Right kidney (tissue), 1 donor: ENCODE measurements around the gene WDR45B.
"Not testable (repeated sequence)": the region's sequence is repeated elsewhere in the genome, so short reads cannot be mapped to it uniquely, and the experiment has no call there.

ENCODE experiments used
- DNase-seq: peaks from one replicate; pipeline ENCODE4 v3.0.0-alpha.2; 2016

Gene WDR45B

GRCh38 chr17:82658331-82658730 lies 10.1 kb upstream of the WDR45B start:
- no peak for DNase-seq

GRCh38 chr17:82657926-82658325 lies 9.7 kb upstream of the WDR45B start:
- DNase-seq, result no peak

DNA sequence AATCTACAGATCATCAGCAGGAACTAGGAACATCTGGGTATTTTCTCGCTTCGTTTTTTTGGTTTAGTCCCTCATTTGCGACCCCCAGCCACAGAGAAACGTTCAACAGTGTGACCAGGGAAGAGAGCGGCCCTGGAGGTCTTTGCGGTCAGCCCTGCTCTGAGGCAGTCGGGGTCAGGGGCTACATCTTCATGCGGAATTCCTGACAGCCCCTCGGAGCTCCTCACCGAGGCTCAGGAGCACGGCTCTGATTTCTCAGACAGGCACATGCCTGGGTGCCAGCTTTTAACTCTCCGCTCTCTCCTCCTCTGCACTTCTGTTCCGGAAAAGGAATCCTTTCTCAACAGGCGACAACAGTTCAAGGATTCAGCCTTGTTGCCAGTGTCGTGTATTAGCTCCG lies 8.0 kb upstream of the WDR45B start:
- DNase-seq, result no peak

- no peak for DNase-seq
Observed at GRCh38 chr17:82655523-82655922, 7.3 kb upstream of the WDR45B start.

- DNase-seq, result no peak
Observed at GRCh38 chr17:82655038-82655479, 6.8 kb upstream of the WDR45B start.

DNA sequence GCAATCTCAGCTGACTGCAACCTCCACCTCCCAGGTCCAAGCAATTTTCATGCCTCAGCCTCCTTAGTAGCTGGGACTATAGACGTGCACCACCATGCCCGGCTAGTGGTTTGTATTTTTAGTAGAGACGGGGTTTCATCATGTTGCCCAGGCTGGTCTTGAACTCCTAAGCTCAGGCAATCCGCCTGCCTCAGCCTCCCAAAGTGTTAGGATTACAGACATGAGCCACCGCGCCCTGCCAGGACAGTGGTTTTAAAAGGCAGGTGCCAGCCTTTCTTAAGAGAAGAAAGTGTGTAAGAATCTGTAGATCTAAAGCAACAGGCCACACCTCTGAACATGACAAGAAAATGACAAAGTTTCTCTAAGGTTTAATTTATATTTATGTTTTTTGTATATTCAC lies 6.4 kb upstream of the WDR45B start:
- not testable (repeated sequence) for DNase-seq

DNA sequence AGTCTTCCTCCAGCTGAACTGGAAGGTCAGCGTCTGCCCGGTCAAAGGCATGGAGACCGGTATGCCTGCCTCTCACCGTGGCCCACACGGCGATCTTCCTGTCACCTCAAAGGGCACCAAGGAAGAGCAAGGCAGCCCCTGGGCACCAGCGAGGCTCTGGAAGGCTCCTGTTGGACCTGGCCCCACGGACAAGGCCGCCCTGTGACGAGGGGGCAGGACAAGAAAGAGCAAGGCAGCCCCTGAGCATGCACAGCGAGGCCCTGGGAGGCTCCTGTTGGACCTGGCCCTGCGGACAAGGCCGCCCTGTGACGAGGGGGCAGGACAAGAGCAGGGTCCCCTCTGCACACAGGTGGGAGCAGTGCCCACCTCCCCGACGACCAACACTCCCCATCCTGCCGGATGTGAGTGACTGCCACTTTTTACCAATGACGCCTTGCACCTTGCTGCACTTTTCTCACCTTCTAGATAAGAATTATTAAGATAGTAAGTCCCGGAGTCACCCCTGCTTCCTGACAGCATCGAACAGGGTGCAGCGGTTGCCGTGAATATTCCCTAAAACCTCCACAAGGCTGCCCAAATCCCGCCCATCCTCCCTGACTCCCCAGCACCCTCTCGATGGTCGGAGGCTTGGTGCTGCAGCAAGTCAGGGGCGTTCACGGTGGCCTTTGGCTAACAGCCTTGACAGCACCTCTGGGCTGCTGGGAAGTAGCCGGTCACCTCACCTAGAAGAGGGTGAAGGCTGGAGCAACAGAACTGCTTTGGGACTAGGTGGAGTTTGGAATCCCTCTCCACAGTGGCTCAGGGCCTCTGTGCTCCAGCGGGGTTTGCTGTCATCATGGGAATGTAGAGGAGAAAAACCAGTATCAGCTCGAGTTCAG lies 5.6 kb upstream of the WDR45B start:
- no peak for DNase-seq

- DNase-seq, result no peak
Observed at GRCh38 chr17:82650723-82651122, 2.5 kb upstream of the WDR45B start.

GRCh38 chr17:82649501-82650261 lies 1.4 kb upstream of the WDR45B start:
- no peak for DNase-seq

- DNase-seq, result peak; percentile 58
Observed at GRCh38 chr17:82648742-82649331, 593 bp upstream of the WDR45B start.

DNA sequence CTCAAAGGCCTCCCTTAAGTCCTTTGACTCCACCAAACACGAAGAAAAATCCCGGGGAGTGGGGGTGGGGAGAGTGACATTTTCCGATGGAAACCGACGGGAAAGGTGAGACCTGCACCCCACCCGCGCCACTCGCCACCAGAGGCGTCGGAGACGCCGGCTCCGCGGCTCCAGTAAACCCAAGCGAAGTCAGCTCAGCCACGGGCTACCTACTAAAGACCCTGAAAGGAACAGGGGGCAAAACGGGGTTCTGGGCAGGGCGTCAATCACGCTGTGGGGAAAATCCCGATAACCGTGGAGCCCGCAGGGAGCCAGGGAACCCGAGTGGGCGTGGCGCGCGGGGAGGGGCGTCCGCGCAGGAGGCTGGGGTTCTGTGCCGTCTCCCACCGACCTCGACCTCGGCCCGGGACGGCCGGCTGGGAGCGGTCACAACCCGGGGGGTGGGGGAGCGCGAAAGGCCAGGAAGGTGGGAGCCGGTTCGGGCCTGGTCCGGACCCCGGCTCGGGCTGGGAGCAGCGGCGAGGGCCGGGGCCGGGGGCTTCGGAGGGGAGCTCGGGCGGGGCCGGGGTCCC lies 565 bp downstream of the WDR45B start:
- peak; percentile 71 for DNase-seq

DNA sequence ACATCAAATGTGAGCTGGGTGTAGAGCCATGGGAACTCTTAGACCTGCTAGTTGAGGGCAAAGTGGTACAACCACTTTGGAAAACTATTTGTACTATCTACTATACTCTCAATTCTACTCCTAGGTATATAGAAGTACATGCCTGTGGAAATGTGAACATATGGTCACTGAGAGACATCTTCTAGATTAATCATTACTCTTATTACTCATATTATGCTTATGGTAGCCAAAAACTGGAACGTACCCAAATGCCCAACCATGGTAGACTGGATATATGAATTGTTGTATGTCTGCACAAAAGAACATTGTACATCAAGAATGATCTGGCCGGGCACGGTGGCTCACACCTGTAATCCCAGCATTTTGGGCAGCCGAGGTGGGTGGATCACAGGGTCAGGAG lies 2.7 kb downstream of the WDR45B start:
- DNase-seq, result no peak

DNA sequence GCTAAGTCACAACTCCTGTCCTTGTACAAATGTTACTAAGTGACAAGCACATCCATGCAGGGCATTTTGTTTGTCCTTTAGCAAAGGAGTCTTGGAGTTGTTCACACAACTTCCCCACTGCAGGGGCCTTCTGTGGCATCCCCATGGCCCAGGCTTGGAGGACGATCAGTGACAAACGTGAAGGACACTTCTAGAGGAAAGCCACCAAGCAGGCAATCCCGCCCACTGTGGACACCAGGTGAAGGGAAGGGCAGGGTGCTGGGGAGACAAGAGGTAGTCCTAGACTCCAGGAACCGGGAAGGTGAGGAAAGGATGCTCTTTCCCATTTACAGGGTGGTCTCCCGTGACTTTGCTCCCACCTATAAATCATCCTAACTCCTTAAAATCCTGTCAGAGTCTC lies 4.1 kb downstream of the WDR45B start:
- DNase-seq, result no peak

DNA sequence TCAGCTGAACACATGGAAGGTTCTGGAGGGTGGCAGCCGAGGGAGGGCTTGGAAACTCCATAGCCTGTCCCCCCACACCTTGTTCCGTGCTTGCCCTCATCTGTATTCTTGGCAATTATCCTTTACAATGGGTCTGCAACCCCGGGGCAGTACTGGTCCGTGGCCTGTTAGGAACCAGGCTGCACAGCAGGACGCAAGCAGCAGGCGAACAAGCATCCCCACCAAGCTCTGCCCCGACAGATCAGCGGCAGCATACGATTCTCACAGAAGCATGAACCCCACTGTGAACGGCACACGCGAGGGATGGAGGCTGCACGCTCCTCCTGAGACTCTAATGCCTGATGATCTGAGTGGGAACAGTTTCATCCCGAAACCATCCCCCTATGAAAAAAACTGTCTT lies 6.2 kb downstream of the WDR45B start:
- DNase-seq, result no peak

- no peak for DNase-seq
Observed at GRCh38 chr17:82640036-82640435, 8.2 kb downstream of the WDR45B start.

- no peak for DNase-seq
Observed at GRCh38 chr17:82639628-82640027, 8.6 kb downstream of the WDR45B start.

DNA sequence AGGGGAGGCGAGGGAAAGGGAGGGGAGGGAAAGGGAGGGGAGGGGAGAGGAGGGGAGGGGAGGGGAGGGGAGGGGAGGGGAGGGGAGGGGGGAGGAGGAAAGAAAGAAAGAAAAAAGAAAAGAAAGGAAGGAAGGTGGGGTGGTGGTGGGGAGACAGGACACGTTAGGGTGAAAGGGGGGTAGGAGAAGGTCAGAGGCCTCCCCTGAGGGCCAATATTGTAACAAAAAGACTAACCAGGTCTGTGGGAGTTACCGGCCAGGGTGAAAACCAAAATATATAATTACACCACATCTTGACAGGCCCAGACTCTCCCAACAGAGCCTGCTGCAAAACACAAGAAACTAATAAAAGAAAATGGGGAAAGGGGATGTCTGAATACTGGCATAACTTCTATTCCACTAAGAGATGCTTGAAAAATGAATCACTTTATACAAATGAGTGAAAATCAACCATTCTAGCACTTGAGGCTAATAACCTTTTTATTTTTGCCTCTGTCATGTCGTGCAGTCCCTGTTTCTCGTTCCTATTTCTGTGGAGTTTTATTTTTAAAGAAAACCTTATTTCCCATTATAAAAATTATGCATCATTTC lies 10.0 kb downstream of the WDR45B start:
- DNase-seq, result no peak

- no peak for DNase-seq
Observed at GRCh38 chr17:82636626-82637598, 11.3 kb downstream of the WDR45B start.

DNA sequence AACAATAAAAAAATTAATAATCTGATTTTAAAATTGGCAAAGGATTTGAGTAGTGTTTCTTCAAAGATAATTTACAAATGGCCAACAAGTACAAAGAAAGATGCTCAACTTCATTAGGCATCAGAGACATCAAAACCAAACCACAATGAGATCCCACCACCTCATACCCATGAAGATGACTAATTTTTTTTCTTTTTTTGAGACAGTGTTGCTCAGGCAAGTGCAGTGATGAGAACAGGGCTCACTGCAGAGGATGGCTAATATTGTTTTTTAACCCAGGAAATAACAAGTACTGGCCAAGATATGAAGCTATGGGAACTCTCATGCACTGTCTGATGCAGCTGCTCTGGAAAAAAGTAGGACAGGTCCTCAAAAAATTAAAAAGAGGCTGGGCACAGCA lies 14.9 kb downstream of the WDR45B start:
- no peak for DNase-seq

DNA sequence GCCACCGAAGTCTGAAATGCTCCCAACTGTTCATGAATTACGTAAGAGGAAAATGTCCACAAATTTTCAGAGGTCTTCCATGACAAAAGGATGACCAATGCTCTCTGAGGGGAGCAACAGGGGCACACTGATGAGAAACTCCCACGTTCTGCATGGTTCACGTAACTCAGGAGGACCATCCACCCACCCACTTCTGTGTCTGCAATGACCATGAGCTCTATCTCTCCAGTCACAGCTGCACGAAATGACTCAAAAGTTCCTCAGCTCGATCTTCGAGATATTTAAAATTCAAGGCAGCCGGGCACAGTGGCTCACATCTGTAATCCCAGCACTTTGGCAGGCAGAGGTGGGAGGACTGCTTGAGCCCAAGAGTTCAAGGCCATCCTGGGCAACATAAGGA lies 15.8 kb downstream of the WDR45B start:
- DNase-seq, result no peak

DNA sequence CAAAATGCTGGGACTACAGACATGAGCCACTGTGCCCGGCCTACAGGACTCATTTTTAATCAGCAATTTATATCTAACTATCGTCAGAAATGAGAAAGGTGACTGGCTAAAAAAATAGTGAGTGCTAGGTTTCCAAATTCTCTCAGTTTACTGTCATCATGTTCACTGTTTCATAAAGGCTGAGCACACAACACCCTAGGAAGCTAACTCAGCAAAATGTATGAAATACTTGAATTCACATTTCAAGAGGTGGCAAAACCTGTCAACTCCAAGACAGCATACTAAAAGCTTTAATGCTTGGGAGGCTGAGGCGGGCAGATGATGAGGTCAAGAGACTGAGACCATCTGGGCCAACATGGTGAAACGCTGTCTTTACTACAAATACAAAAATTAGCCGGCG lies 16.7 kb downstream of the WDR45B start:
- no peak for DNase-seq
